Right renal cortex interstitium (tissue), 3 donors: ENCODE measurements around the gene HNRNPLL. TPM values are rescaled to one million over a fixed set of nuclear protein-coding genes. Genes with fewer than 3 reads are reported as not detected.
"Not testable (repeated sequence)": the region's sequence is repeated elsewhere in the genome, so short reads cannot be mapped to it uniquely, and the experiment has no call there.

Source experiments
- DNase-seq, 3 donors: peaks; one replicate each; pipeline ENCODE4 v3.0.0-alpha.2; 2013; ENCODE audit warnings: low read depth in 3 of 3, low spot score in 2 of 3
- polyA plus RNA-seq, 3 donors: library from polyadenylated mRNA; unstranded; fragments of 120-200 nt; gene quantifications; one replicate each; pipeline ENCODE4 v1.2.1, GENCODE V29; 2013; ENCODE audit not compliant: insufficient read length in 3 of 3

Gene HNRNPLL
- polyA plus RNA-seq, 3 donors = 74.0 to 88.9 (median 85.6) TPM

- DNase-seq = no peak
Observed at GRCh38 chr2:38620282-38620977, 17.7 kb upstream of the HNRNPLL start.

GRCh38 chr2:38619458-38620164 lies 16.9 kb upstream of the HNRNPLL start:
- DNase-seq = no peak

GRCh38 chr2:38617301-38617700 lies 14.6 kb upstream of the HNRNPLL start:
- no peak for DNase-seq

DNA sequence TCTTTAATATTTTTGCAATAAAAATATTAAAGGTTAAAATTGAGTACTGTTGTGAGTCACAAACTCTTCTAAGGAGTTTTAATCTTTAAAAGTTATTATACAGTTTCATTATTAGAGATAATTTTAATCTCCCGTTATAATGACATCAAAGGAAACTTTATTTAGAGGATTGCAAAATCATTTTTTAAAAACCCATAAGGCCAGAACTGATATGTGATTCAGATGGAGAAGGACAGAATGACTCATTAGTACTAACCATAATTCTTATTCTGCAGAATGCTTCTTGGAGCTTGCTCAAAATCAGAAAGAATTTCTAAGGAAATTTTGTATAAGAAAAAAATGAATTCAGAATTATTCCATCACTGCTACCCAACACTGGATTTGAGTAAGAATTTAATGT lies 12.5 kb upstream of the HNRNPLL start:
- no peak for DNase-seq

GRCh38 chr2:38613849-38614213 lies 11.1 kb upstream of the HNRNPLL start:
- DNase-seq = no peak

DNA sequence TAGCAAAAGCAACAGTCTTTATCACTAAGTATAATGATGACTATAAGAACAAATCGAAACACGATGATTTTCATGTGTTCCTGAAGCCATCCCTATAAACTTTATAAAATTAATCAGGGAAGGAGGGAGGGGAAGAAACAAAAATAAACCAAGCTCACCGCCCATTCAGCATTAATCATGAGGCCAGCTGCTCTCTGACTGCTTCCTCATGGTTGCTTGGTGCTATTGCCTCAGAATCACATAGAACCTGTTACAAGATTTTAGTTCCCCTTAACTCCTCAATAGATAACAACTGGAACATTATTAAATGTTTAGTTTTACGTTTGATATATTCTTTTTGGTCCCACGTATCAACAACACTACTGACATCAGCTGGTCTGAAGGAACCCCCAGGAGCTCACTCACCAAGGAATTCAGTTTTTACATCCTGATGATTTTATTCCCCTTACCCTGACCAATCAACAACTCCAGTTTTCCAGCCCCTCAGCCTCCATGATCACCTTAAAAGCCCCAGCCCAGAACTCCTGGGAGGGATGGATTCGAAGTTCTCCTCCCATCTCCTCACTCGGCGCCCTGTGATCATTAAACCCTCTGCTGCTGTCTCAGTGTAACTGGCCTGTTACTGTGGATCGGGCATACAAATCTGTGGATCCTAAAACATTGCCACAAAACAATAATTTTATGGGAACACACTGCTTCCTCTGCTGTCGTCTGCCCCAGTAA lies 10.6 kb upstream of the HNRNPLL start:
- no peak for DNase-seq

DNA sequence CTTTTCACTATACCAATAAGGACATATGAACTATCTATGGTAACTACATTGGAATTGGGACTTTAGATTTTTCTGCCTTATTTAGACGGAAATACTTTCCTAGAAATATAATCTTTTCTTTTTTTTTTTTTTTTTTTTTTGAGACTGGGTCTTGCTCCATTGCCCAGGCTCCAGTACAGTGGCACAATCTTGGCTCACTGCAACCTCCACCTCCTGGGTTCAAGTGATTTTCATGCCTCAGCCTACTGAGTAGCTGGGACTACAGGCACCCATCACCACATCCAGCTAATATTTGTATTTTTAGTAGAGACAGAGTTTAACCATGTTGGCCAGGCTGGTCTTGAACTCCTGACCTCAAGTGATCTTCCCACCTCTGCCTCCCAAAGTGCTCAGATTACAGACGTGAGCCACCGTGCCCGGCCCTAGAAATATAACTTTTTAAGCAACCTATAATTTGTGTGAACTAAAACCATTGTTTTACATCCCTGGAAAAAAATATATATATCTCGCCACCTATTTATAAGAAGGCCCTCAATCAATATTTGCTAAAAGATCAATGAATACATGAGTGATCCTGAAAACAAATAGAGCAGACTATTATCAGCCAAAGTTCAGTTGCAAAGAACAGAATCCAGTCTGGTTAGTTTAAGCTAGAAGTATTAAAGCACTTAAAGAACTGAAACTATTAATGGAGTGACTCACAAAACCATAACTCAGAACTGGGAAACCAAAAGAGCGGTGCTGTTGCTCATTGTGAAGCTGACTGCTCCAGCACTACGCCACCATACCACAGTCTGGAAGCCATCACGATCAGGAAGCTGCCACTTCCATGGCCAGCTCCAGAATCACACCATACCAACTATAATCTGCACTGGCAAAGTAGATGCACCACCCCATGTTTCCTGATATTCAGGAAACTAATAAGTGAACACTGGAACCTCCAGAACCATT lies 8.4 kb upstream of the HNRNPLL start:
- no peak for DNase-seq

DNA sequence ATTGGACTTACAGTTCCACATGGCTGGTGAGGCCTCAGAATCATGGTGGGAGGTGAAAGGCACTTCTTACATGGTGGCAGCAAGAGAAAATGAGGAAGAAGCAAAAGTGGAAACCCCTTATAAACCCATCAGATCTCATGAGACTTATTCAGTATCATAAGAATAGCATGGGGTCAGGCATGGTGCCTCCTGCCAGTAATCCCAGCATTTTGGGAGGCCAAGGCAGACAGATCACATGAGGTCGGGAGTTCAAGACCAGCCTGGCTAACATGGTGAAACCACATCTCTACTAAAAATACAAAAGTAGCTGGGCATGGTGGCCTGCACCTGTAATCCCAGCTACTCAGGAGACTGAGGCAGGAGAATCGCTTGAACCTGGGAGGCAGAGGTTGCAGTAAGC lies 6.5 kb upstream of the HNRNPLL start:
- not testable (repeated sequence) for DNase-seq

DNA sequence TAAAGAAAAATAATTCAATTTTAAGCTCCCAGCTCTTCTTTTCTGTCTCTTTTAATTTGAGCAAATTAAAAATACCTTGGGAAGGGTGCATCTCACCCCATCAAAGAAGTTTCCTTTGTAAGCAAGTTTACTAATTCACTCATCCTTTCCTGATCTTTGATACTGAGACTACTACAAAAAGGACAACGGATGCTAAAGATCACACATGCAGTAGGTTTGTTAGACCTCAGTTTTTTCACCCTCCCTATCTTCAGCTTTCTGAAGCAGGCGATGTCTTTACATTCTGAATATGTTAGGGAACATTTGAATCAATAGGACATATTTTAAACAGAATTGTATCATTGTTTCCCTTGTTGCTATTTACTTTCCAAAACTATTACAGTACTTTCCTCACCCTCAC lies 6.0 kb upstream of the HNRNPLL start:
- no peak for DNase-seq

DNA sequence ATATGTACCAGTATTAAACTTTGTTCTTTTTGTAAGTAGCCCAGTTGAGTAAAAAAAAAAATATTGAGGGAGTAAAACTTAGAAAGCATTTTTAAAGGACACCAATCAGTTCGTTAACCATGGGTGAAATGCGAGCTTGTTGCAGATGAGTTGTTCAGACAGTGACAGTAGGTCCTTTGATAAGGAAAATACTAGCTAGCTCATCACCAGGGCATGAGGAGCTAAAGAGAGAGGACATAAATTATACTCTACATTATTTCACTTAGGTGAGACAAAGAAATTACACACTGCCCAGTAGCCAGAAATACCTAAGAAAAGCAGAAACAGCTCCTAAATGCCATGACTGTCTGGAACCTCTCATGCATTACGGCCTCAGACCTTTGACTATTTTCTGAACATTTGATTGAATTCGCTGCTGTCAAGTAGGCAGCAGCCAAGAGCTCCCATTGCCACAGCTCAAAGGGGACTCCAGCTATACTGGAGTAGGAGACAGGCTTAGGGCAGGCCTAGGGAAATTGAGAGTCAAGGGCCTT lies 2.6 kb upstream of the HNRNPLL start:
- no peak for DNase-seq

- peak in 1 of 3 donors; percentile 77 for DNase-seq
Observed at GRCh38 chr2:38603402-38604290, 918 bp upstream of the HNRNPLL start.

GRCh38 chr2:38602136-38602731 lies 494 bp downstream of the HNRNPLL start:
- DNase-seq = no peak

- no peak for DNase-seq
Observed at GRCh38 chr2:38601463-38602135, 1.1 kb downstream of the HNRNPLL start.

- no peak for DNase-seq
Observed at GRCh38 chr2:38600921-38601455, 1.7 kb downstream of the HNRNPLL start.

DNA sequence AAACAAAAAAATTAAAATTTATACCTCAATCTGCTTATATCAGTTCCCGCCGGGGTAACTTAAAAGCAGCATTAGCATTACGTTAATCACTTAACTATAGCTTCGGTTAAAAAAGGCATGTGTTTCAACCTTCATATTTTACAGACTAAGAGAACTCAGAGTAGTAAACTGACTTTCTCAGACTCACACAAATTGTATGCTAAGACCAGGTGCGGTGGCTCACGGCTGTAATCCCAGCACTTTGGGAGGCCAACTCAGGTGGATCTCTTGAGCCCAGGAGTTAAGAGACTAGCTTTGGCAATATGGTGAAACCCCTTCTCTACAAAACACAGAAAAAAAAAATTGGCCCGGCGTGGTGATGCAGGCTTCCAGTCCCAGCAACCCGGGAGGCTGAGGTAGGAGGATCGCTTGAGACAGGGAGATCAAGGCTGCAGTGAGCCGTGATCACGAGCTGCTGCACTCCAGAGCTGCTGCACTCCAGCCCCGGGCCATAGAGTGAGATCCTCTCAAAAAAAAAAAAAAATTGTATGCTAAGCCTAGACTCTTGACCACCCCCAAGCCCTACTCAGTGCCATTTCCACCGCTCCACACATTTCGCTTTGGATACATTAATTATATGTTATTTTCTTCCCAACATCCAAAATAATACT lies 2.4 kb downstream of the HNRNPLL start:
- no peak for DNase-seq

GRCh38 chr2:38599706-38600105 lies 3.0 kb downstream of the HNRNPLL start:
- no peak for DNase-seq

GRCh38 chr2:38598991-38599295 lies 3.8 kb downstream of the HNRNPLL start:
- no peak for DNase-seq
